ENCODE measurements around the gene ILF3. TPM values are rescaled to one million over a fixed set of nuclear protein-coding genes. Genes with fewer than 3 reads are reported as not detected.
"Not testable (repeated sequence)": the region's sequence is repeated elsewhere in the genome, so short reads cannot be mapped to it uniquely, and the experiment has no call there.

ILF3 gene
- total RNA-seq, 2 experiments from 2014 or later: 308 to 553 TPM

DNA sequence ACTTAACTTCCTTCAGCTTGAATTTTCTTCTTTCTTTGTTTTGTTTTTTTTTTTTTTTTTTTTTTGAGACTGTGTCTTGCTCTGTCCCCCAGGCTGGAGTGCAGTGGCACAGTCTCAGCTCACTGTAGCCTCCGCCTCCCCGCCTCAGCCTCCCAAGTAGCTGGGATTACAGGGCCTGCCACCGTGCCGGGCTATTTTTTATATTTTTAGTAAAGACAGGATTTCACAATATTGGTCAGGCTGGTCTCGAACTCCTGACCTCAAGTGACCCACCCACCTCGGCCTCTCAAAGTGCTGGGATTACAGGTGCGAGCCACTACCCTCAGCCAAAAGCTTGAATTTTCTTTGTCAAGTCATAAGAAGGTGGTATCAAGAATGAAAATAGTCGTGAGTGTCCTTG is 21.1 kb downstream of the ILF3 start:
- Histone ChIP-seq H3K79me2 (ENCODE audit: insufficient read depth, low read depth, low read length) (peaks cover 72% of the 10 kb centered on the region), H4K20me1 (ENCODE audit: insufficient read depth, low read length) (peaks cover 19% of the 10 kb centered on the region), H3K36me3 (ENCODE audit: insufficient read depth, low read length) (peaks cover 97% of the 10 kb centered on the region)
- intact Hi-C loops (cut with micrococcal nuclease; ENCODE audit: unreplicated experiment); H3K4me2 ChIP-seq (ENCODE audit: low read length); H2AFZ ChIP-seq (ENCODE audit: low read length); H3K27ac ChIP-seq (ENCODE audit: low read depth, low read length, poor library complexity, severe bottlenecking); H3K9me2 ChIP-seq (ENCODE audit: insufficient read depth, low read length); H3K9me3 ChIP-seq (ENCODE audit: low read length); DNase-seq (ENCODE audit: low spot score); H3K4me1 ChIP-seq (ENCODE audit: insufficient read depth, low read length, poor library complexity, severe bottlenecking); CTCF ChIA-PET (ENCODE audit: unreplicated experiment); H3K4me3 ChIP-seq (ENCODE audit: low read depth, low read length, poor library complexity, severe bottlenecking); BruUV-seq (replicated peaks): not testable (repeated sequence)
- POLR2A ChIA-PET: interaction anchor here (0.6 kb wide), 1 partner anchor 85 kb away, joined by 3 read pairs; no protein-coding TSS in a partner anchor

DNA sequence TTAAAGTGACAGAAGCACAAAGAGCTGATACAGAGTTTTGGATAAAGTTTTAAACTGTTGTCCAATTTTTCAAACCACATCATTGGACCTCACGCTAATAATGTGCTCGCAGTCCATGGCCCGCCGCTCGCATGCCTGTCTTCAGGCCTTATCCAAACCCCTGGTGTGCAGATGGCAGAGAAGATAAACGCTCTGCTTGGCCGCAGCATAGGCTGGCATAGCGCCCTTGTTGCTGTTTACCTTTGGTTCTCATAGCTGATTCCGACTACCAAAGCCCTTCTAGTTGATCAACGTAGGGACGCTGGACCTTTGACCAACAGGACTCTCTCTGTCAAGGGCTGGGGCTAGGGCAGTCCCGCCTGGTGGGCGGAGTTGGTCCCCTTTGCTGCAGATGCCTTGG is 23.6 kb downstream of the ILF3 start:
- POLR2A ChIA-PET: no interaction called here
- no peak for TF ChIP-seq EZH2phosphoT487 (IDR thresholded peaks at IDR 0.05; ENCODE audit: borderline replicate concordance, low read depth, low read length)
- TF ChIP-seq, protein P1, sequence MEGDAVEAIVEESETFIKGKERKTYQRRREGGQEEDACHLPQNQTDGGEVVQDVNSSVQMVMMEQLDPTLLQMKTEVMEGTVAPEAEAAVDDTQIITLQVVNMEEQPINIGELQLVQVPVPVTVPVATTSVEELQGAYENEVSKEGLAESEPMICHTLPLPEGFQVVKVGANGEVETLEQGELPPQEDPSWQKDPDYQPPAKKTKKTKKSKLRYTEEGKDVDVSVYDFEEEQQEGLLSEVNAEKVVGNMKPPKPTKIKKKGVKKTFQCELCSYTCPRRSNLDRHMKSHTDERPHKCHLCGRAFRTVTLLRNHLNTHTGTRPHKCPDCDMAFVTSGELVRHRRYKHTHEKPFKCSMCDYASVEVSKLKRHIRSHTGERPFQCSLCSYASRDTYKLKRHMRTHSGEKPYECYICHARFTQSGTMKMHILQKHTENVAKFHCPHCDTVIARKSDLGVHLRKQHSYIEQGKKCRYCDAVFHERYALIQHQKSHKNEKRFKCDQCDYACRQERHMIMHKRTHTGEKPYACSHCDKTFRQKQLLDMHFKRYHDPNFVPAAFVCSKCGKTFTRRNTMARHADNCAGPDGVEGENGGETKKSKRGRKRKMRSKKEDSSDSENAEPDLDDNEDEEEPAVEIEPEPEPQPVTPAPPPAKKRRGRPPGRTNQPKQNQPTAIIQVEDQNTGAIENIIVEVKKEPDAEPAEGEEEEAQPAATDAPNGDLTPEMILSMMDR (conservative IDR thresholded peaks at IDR 0.05; ENCODE audit: low read length): no peak
- H3K4me1 ChIP-seq (ENCODE audit: insufficient read depth, low read length, poor library complexity, severe bottlenecking): no peaks in the 10 kb centered on the region
- H3K4me2 ChIP-seq (ENCODE audit: low read length): no peak overlapping the region
- H3K27ac ChIP-seq (ENCODE audit: low read depth, low read length, poor library complexity, severe bottlenecking): no peak overlapping the region
- no peak overlapping the region for H3K4me3 ChIP-seq (ENCODE audit: low read depth, low read length, poor library complexity, severe bottlenecking)
- peaks cover 47% of the 10 kb centered on the region for H3K79me2 ChIP-seq (ENCODE audit: insufficient read depth, low read depth, low read length)
- BruUV-seq (replicated peaks): no TSS peak
- no peak overlapping the region for H2AFZ ChIP-seq (ENCODE audit: low read length)
- peaks cover 97% of the 10 kb centered on the region for H3K36me3 ChIP-seq (ENCODE audit: insufficient read depth, low read length)
- DNase-seq (ENCODE audit: low spot score): no peak
- intact Hi-C loops (cut with micrococcal nuclease; ENCODE audit: unreplicated experiment): no loop called here
- no peaks in the 10 kb centered on the region for H3K9me3 ChIP-seq (ENCODE audit: low read length)
- no peaks in the 10 kb centered on the region for H3K9me2 ChIP-seq (ENCODE audit: insufficient read depth, low read length)
- CTCF ChIA-PET (ENCODE audit: unreplicated experiment): no interaction called here
- peaks cover 16% of the 10 kb centered on the region; the same call in 1 of the 2 replicates for H4K20me1 ChIP-seq (ENCODE audit: insufficient read depth, low read length)

DNA sequence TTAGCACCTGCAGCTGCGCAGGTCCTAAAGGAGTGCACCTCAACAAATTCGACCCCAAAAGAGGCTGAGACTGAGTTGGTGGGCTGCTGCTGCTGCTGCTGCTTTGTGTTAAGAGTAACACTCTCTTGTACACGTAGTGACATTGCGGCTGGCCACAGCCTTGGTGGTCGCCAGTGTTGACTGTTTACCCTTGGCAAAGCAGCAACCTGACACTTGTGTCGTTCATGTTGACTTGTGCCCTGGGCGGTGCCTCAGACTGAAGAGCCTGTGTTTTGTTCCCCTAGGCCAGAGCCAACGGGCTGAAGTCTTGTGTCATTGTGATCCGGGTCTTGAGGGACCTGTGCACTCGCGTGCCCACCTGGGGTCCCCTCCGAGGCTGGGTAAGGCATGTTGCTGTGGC is 24.7 kb downstream of the ILF3 start:
- Histone ChIP-seq H3K9me2 (ENCODE audit: insufficient read depth, low read length) (no peaks in the 10 kb centered on the region), H2AFZ (ENCODE audit: low read length) (no peak overlapping the region), H3K79me2 (ENCODE audit: insufficient read depth, low read depth, low read length) (peaks cover 37% of the 10 kb centered on the region), H3K4me3 (ENCODE audit: low read depth, low read length, poor library complexity, severe bottlenecking) (no peak overlapping the region), H3K27ac (ENCODE audit: low read depth, low read length, poor library complexity, severe bottlenecking) (no peak overlapping the region), H4K20me1 (ENCODE audit: insufficient read depth, low read length) (peaks cover 16% of the 10 kb centered on the region; the same call in 1 of the 2 replicates), H3K4me1 (ENCODE audit: insufficient read depth, low read length, poor library complexity, severe bottlenecking) (no peaks in the 10 kb centered on the region), H3K9me3 (ENCODE audit: low read length) (no peaks in the 10 kb centered on the region), H3K36me3 (ENCODE audit: insufficient read depth, low read length) (peaks cover 97% of the 10 kb centered on the region), H3K4me2 (ENCODE audit: low read length) (no peak overlapping the region)
- CTCF ChIA-PET (ENCODE audit: unreplicated experiment): no interaction called here
- POLR2A ChIA-PET: no interaction called here
- intact Hi-C loops (cut with micrococcal nuclease; ENCODE audit: unreplicated experiment): no loop called here
- no peak for DNase-seq (ENCODE audit: low spot score)
- no peak for TF ChIP-seq EZH2phosphoT487 (IDR thresholded peaks at IDR 0.05; ENCODE audit: borderline replicate concordance, low read depth, low read length)
- TF ChIP-seq, protein P1 (conservative IDR thresholded peaks at IDR 0.05; ENCODE audit: low read length): no peak
- BruUV-seq (replicated peaks): no TSS peak

All from OCI-LY7 (cell line).